HEK293 (cell line): Measurements from ENCODE around the gene C2orf76.

Experiments
- CTCF ChIP-seq: fragments of 450-650 bp; formaldehyde crosslinking; IDR thresholded peaks from 2 replicates; pipeline ENCODE4 v1.5.1; 2016; ENCODE audit warnings: missing biosample characterization, missing genetic modification characterization
- HOXD13 ChIP-seq: sonication (generic); formaldehyde crosslinking; IDR thresholded peaks from 2 replicates; pipeline ENCODE4 v1.8.0; 2022; ENCODE audit warnings: missing genetic modification reagents, borderline replicate concordance
- MYNN ChIP-seq: fragments of 450-650 bp; formaldehyde crosslinking; IDR thresholded peaks from 2 replicates; pipeline ENCODE4 v1.5.1; 2016; ENCODE audit warnings: missing biosample characterization, missing genetic modification characterization, borderline replicate concordance
- PRDM1 ChIP-seq: fragments of 450-650 bp; formaldehyde crosslinking; IDR thresholded peaks from 2 replicates; pipeline ENCODE4; 2016; ENCODE audit warnings: missing biosample characterization, missing genetic modification characterization
- TCF7L2 ChIP-seq: IDR thresholded peaks from 2 replicates; pipeline ENCODE4 v1.6.1; 2011; ENCODE audit warnings: low read depth, mild to moderate bottlenecking, inconsistent platforms, low read length, moderate library complexity, borderline replicate concordance
- ZBTB26 ChIP-seq: fragments of 450-650 bp; formaldehyde crosslinking; optimal IDR thresholded peaks from 2 replicates; pipeline ENCODE3; 2016; ENCODE audit warnings: missing biosample characterization, mild to moderate bottlenecking, missing genetic modification characterization
- ZNF146 ChIP-seq: fragments of 450-650 bp; formaldehyde crosslinking; IDR thresholded peaks from 2 replicates; pipeline ENCODE4 v1.5.1; 2016; ENCODE audit warnings: missing biosample characterization, missing genetic modification characterization
- ZNF280D ChIP-seq: fragments of 450-650 bp; formaldehyde crosslinking; IDR thresholded peaks from 2 replicates; pipeline ENCODE4 v1.5.1; 2016; ENCODE audit warnings: missing biosample characterization, missing genetic modification characterization
- ZNF423 ChIP-seq: fragments of 450-650 bp; formaldehyde crosslinking; IDR thresholded peaks from 2 replicates; pipeline ENCODE4 v1.5.1; 2016; ENCODE audit warnings: missing biosample characterization, missing genetic modification characterization
- ZNF449 ChIP-seq: fragments of 450-650 bp; formaldehyde crosslinking; IDR thresholded peaks from 2 replicates; pipeline ENCODE4 v1.5.1; 2017; ENCODE audit warnings: missing biosample characterization, mild to moderate bottlenecking, missing genetic modification characterization, moderate library complexity
- ZNF501 ChIP-seq: fragments of 450-650 bp; formaldehyde crosslinking; IDR thresholded peaks from 2 replicates; pipeline ENCODE4 v1.5.1; 2016; ENCODE audit warnings: missing biosample characterization, missing genetic modification characterization
- ZNF530 ChIP-seq: fragments of 450-650 bp; formaldehyde crosslinking; IDR thresholded peaks from 2 replicates; pipeline ENCODE4 v1.5.1; 2016; ENCODE audit warnings: low read depth, missing biosample characterization, missing genetic modification characterization
- ZNF670 ChIP-seq: fragments of 450-650 bp; formaldehyde crosslinking; IDR thresholded peaks from 2 replicates; pipeline ENCODE4 v1.5.1; 2016; ENCODE audit warnings: missing biosample characterization, missing genetic modification characterization, low read depth
- ZSCAN18 ChIP-seq: fragments of 450-650 bp; formaldehyde crosslinking; IDR thresholded peaks from 2 replicates; pipeline ENCODE4 v1.5.1; 2016; ENCODE audit warnings: missing biosample characterization, missing genetic modification characterization

- TF ChIP-seq ZNF146 (tag by site-specific recombination) (no peak), PRDM1 (no peak), ZNF530 (tag by site-specific recombination) (no peak), ZNF449 (tag by site-specific recombination) (no peak), MYNN (tag by site-specific recombination) (no peak), ZNF280D (tag by site-specific recombination) (no peak), ZNF670 (tag by site-specific recombination) (no peak), TCF7L2 (no peak), ZNF501 (no peak), CTCF (tag by site-specific recombination) (no peak), ZNF423 (tag by site-specific recombination) (no peak), ZSCAN18 (tag by site-specific recombination) (no peak), ZBTB26 (tag by site-specific recombination) (no peak), HOXD13 (CRISPR knock-in tag) (no peak)
These were observed 105.0 kb downstream of the C2orf76 start for GRCh38 chr2:119261493-119262225.
